Neutrophil (primary cell): Measurements from ENCODE around the gene RAI1.
"Not testable (repeated sequence)": the region's sequence is repeated elsewhere in the genome, so short reads cannot be mapped to it uniquely, and the experiment has no call there.

ENCODE experiments used
- H3K27ac ChIP-seq: fragments of 200-600 bp; sonication (generic); 2 replicates; pipeline ENCODE4 v1.5.1; 2016; ENCODE audit warnings: mild to moderate bottlenecking, moderate library complexity
- H3K27me3 ChIP-seq: fragments of 200-600 bp; sonication (generic); 2 replicates; pipeline ENCODE4 v1.6.0; 2016; ENCODE audit warnings: mild to moderate bottlenecking
- H3K36me3 ChIP-seq: fragments of 200-600 bp; sonication (generic); 2 replicates; pipeline ENCODE4 v1.5.1; 2017
- H3K4me1 ChIP-seq, 2 experiments: fragments of 200-600 bp in 1 of 2; sonication (generic) in 1 of 2; 1 replicate in 1 of 2; 2 replicates in 1 of 2; pipeline versions ENCODE4 v1.5.1 to v1.6.1; 2013 to 2016; ENCODE audit warnings: low read depth in 1 of 2, low read length in 1 of 2, mild to moderate bottlenecking in 1 of 2, moderate library complexity in 1 of 2; ENCODE audit not compliant: control insufficient read depth in 1 of 2, insufficient read depth in 1 of 2
- H3K4me3 ChIP-seq, 2 experiments: fragments of 200-600 bp in 1 of 2; sonication (generic) in 1 of 2; 1 replicate in 1 of 2; 2 replicates in 1 of 2; pipeline ENCODE4 v1.5.1; 2013 to 2016; ENCODE audit warnings: low read depth in 1 of 2, low read length in 1 of 2, mild to moderate bottlenecking in 1 of 2, moderate library complexity in 1 of 2
- H3K9me3 ChIP-seq: fragments of 200-600 bp; sonication (generic); 2 replicates; pipeline ENCODE4 v1.5.1; 2016
- TF ChIP-seq, protein P1 (sequence below): fragments of 200-600 bp; sonication (generic); IDR thresholded peaks from 2 replicates; pipeline ENCODE4 v1.5.1; 2016; ENCODE audit warnings: antibody characterized with exemption

Gene RAI1

DNA sequence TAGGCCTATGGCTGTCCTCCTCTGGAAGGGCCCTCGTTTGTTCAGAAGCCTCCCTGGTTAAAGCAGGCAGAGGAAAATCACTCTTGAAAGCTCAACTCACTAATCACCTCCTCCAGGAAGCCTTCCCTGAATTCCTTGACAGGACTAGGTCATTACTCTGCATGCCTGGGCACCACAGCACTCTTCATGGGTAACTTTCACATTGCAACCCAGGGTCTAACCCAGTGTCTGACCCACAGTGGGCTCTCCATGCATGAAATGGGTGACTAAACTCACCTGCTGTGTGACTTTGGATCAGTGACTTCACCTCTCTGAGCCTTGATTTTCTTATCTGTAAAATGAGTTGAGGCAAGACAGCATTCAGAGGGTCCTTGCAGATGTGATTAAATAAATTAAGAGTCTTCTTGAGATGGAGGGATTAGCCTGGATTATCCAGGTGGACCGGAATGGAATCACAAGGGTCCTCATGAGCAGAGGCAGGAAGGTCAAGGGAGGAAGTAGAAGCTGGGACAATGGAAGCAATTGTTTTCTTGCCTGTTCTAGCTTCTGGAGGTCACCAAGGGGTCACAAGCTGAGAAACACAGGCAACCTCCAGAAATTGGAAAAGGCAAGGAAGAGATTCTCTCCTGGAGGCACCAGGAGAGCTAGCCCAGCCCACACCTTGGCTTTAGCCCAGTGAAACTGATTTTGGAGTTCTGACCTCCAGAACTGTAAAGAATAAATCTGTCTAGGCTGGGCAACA is 3.8 kb upstream of the RAI1 start:
- peaks cover 3% of the 10 kb centered on the region for H3K27me3 ChIP-seq
- H3K4me1 ChIP-seq = peaks cover 13 to 26% of the 10 kb centered on the region in 2 experiments
- TF ChIP-seq, protein P1, sequence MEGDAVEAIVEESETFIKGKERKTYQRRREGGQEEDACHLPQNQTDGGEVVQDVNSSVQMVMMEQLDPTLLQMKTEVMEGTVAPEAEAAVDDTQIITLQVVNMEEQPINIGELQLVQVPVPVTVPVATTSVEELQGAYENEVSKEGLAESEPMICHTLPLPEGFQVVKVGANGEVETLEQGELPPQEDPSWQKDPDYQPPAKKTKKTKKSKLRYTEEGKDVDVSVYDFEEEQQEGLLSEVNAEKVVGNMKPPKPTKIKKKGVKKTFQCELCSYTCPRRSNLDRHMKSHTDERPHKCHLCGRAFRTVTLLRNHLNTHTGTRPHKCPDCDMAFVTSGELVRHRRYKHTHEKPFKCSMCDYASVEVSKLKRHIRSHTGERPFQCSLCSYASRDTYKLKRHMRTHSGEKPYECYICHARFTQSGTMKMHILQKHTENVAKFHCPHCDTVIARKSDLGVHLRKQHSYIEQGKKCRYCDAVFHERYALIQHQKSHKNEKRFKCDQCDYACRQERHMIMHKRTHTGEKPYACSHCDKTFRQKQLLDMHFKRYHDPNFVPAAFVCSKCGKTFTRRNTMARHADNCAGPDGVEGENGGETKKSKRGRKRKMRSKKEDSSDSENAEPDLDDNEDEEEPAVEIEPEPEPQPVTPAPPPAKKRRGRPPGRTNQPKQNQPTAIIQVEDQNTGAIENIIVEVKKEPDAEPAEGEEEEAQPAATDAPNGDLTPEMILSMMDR = no peak
- no peak overlapping the region for H3K4me3 ChIP-seq
- H3K27ac ChIP-seq = no peak overlapping the region
- H3K36me3 ChIP-seq = no peaks in the 10 kb centered on the region
- H3K9me3 ChIP-seq = no peaks in the 10 kb centered on the region

DNA sequence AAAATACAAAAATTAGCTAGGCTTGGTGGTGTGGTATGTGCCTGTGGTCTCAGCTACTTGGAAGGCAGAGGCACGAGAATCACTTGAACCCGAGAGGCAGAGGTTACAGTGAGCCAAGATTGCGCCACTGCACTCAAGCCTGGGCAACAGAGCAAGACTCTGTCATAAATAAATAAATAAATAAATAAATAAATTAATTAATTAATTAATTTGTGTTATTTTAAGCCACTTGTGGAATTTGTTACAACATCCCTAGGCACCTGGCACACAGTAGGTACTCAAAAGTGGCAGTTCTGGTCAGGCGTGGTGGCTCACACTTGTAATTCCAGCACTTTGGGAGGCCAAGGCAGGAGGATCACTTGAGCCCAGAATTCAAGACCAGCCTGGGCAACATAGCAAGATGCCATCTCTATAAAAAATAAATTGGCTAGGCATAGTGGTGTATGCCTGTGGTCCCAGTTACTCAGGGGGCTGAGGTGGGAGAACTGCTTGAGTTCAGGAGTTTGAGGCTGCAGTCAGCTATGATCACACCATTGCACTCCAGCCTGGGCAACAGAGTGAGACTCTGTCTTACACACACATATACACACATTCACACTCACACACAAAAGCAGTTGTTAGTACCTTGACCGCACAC is 3.1 kb upstream of the RAI1 start:
- H3K4me1 ChIP-seq = peaks cover 10 to 24% of the 10 kb centered on the region in 2 experiments
- H3K9me3 ChIP-seq, H3K4me3 ChIP-seq, H3K36me3 ChIP-seq, H3K27me3 ChIP-seq, H3K27ac ChIP-seq: not testable (repeated sequence)

DNA sequence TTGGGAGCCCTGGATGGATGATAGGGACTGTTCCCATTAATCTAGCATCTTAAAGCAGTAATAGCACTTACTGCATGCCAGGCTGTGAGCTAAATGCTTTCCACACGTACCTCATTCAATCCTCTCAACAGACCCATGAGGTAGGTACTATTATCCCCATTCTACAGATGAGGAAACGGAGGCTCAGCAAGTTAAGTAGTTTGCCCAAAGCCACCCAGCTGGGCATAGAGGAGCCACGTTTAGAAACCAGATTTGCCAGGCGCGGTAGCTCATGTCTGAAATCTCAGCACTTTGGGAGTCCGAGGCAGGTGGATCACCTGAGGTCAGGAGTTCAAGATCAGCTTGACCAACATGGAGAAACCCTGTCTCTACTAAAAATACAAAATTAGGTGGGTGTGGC is 2.0 kb upstream of the RAI1 start:
- H3K36me3 ChIP-seq = no peaks in the 10 kb centered on the region
- peaks cover 9 to 24% of the 10 kb centered on the region in 2 experiments for H3K4me1 ChIP-seq
- H3K27me3 ChIP-seq = peaks cover 3% of the 10 kb centered on the region
- H3K9me3 ChIP-seq = no peaks in the 10 kb centered on the region
- no peak overlapping the region for H3K27ac ChIP-seq
- no peak overlapping the region for H3K4me3 ChIP-seq
- TF ChIP-seq, protein P1 = no peak

DNA sequence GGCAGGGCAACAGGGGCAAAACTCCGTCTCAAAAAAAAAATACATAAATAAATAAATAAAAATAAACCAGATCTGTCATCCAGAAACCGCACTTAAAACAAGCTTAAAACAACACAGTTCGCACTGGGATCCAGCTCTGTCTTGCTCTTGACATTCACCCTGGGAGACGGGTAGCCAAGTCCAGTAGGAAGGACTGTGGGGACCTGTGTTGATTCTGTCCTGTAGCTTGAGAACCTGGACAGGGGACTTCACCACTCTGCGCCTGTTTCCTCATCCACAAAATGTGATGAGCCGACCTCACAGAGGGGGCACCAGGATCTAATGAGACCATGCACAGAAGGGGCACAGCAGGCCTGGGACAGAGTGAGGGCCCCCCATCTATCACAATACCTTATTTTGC is 1.5 kb upstream of the RAI1 start:
- Histone ChIP-seq H3K27ac (no peak overlapping the region), H3K9me3 (no peaks in the 10 kb centered on the region), H3K36me3 (no peaks in the 10 kb centered on the region), H3K27me3 (peaks cover 3% of the 10 kb centered on the region), H3K4me3 (no peak overlapping the region), H3K4me1 (peaks cover 9 to 24% of the 10 kb centered on the region in 2 experiments)
- TF ChIP-seq, protein P1 = no peak

DNA sequence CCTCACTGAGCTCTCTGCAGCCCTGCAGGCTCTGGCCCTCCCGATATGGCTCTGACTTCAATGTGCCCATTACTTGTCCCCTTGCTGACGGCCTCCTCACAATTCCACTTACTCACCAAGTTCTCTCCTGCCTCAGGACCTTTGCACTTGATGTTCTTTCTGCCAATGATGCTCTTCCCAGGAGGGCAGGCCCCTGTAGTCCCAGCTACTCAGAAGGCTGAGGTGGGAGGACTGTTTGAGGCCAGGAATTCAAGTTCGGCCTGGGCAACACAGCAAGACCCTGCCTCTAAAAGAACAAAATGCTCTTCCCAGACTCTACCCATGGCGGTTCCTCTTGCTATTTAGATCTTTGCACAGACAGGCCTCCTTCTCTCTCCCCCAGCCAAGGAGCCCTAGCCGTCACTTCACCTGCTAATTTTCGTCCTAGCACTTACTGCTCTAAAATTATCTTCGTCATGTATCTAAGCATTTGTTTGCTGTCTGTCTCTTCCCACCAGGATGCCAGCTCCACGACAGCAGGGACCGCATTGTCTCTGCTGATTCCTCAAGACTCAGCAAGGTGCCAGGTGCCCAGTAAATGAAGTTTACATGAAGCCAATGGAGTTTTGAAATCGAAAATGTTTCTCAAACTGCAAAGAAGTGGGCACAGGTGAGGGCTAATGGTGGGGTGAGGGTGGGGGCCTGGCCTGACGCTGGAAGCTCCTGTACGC is 626 bp upstream of the RAI1 start:
- Histone ChIP-seq H3K4me1 (peaks cover 9 to 24% of the 10 kb centered on the region in 2 experiments), H3K27ac (no peak overlapping the region), H3K4me3 (peak overlapping the region; percentile 79 to 88), H3K27me3 (peaks cover 6% of the 10 kb centered on the region), H3K36me3 (no peaks in the 10 kb centered on the region), H3K9me3 (no peaks in the 10 kb centered on the region)
- TF ChIP-seq, protein P1 = no peak
